ENCODE data around the gene FHIT.

The FHIT gene

DNA sequence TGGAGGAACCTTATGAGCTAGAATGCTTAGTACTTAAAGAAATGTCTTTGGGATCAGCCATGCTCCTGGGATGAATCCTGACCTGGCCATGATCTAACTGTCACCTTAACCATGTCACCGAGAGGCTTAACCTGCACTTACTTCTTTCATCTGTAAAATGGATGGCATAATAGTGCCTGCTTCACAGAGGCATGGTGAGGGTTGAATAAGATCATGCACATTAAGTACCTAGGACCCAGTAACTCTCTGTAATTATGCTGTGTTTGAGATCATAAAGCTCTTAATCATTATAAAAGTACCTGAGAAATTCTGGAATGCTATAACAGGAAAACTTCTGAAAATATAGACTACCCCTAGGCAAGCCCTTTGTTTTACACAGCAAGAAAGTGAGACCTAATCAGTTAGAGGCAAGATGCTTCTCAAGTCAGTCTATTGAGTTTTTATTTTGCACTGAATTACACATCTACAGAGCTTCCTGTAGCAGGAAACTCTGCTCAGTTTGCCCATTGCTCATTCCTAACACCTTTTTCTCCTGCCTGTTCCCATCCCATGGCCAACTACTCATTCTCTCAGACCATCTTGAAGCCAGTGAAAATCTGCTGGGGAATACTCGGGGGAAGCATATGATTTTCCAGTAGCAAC is 1185.9 kb downstream of the FHIT start:
- no peak for DNase-seq

DNA sequence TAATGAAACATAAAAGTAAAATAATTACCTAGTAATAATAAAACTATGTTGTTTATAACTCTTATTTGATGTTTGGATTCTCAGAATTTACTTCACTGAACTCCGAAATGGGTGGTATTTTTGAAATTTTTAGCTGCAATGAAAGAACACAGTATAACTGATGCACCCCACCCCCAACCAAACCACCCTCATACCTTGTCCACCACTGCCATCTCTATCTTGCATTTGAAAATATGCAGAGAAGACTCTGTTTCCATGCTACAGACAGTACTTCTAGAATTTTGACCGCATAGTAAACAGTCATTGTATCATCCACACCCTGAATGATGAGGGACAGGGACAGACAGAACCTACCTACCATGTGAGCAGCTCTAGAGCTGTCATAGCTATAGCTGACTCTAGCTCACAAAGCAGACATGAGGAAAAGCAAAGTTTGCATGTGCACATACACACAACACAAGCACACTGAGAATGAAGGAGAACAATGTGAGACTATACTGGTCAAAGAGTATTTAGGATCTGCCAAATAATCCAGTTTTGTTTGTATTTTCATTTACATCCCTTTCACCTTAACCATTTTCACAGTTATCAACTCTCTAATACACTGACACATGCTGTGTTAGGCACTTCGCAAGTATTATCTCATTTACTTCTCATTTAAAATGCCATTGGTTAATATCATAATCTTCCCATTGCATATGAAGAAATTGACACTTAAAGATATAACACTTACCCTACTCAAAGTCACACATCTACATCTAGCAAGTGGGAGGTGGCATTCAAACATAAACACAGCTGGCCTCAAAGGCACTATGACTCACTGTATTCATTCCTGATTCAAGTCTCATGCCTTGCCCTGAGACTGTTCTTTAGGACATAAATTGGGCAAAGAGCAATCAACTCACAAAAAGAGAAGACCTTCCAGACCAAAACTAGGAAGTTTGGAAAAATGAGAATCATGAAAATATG is 1186.8 kb downstream of the FHIT start:
- no peak for DNase-seq

DNA sequence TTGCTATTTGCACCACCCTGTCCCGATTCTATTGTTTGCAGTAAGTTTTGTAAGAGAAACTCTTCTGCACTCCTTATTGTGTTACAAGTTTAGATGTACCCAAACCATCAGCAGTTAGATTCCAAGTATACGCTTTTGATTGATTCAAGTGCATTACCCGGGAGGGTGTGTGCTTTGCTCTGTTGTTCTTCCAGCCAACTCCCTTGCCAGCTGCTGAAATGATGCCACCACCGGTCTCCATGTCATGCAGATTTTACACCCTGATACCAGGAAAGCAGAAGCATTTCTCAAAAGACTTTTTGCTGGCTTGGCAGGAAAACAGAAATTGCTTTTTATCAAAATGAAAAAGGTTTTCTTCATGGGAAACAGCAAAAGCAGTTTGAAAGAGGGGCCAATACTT is 1194.8 kb downstream of the FHIT start:
- DNase-seq = no peak

DNA sequence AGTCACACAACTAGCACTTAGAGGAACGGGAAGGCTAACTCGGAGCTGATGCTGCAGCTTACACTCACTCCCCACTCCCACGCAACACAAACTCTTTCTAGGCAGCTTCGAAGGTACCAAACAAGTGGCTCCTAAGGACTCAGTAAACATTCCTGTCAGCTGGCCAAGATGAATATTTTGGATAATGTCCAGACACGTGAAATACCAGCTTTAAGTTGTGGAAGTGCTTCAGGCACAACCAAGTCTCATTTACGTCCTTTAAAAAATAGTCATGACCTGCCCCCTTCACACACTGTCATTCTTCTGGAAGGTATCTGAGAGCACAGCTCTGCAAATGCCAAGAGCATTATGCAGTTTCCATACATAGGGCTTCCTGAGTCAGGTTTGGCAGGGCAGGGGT is 1195.5 kb downstream of the FHIT start:
- no peak for DNase-seq

DNA sequence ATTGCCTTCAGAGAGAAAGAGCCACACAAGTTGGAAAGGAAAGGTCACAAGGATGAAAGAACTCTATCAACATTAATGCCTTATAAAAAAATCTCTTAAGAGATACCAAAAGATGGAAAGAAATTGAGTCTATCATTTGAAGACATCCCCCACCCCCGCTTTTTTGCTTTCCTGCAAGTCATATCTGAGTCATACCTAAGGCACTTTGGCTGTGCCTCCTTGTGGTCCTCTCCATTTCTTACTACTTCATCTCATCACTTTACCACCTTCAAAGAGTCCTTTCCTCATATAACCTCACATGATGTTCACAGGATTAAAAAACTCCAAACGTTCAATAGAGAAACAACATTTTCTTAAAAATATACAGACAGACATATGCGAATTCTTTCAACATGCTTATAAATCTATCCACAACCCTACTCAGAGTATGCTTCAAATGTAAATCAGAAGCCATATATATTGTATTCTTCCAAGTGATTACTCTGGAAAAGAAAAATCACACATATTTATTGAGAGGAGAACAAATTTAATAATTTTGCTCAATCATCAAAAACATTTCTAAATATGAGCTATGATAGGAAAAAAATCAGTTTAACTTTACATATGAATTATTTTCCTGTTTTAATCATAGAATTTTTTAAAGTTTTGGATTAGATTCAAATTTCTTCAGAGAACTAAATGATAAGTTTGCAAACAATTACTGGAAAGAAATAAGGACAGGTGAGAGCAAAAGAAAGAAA is 1197.6 kb downstream of the FHIT start:
- DNase-seq = no peak

DNA sequence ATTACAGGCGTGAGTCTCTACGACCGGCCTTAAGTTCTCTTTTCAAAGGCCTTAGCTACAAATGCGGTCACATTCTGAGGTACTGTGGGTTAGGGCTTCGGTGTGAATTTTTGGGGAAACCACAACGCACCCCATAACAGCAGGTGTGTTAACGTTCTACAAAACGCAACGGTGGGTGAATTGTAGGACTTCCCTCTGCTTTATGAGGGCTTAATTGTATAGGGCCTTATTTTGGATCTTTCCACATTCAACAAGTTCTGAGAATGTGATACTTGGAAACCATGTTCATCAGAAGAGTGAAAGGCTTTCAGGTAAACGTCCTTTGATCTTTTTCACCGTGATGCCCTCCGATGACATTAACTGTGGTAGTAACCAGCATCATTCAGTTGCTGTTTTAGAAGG is 1202.8 kb downstream of the FHIT start:
- DNase-seq = no peak

DNA sequence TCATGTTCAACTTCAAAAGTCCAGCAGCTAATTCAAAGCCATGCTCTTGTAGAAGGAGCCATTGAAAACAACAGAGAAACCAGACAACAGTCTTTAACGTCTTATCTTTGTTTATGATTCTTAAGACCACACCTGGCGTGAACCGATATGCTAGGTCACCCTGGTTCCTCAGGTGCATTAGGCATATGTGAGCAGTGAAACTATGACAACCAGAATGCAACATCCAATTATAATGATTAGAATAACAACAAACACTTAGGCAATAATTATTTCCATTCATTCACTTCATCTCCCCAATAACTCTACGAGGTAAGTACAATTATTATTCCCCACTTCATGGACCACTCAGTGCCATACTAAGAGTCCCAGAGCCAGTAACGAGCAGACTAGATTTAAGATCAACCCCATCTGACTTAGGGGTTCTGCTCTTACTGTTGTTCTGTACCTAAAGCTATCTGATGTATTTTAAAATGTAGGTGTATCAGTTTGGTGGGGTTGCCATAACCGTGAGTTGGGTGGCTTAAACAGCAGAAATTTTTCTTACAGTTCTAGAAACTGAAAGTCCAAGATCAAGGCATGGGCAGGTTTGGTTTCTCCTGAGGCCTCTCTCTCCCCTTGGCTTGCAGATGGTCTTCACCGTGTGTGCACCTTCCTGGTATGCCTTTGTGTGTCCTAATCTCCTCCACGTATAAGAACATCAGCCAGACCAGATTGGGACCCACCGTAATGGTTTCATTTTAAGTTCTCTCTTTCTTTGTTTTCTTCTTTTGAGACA is 1203.6 kb downstream of the FHIT start:
- DNase-seq = no peak

DNA sequence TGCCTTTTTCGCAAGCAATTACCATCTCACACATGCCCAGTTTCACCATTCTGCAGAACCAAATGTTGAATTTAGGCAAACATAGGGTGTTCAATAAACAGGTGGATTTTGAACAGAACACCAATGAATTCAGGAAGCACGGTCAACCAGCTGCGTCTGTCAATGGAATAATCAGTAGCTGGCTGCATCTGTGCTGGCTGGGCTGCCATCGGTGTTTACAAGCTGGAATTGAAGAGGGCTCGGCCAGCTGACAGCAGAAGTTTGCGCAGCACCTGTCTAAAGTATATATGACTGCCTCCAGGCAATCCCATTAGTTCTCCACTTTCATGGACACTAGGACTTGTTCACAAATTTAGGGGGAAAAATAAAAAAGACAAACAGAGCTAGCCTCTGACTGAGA is 1205.0 kb downstream of the FHIT start:
- no peak for DNase-seq

DNA sequence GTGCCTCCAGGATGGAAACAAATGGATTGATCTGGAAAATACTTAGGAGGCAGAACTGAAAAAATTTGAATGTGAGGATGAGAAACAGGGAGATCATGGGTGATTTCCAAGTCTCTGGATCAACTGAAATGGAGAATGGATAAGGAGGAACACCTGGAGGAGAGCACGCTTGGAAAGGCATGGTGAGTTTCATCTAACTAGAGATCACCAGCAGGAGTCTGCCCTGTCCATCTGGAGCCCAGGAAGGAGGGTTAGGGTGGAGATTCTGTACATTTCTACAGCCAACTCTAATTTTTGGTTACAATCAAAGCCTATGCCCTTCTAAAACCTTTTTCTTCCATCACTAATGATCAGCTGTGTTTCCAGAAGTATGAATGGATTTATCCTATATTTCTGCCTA is 1205.6 kb downstream of the FHIT start:
- DNase-seq = no peak

DNA sequence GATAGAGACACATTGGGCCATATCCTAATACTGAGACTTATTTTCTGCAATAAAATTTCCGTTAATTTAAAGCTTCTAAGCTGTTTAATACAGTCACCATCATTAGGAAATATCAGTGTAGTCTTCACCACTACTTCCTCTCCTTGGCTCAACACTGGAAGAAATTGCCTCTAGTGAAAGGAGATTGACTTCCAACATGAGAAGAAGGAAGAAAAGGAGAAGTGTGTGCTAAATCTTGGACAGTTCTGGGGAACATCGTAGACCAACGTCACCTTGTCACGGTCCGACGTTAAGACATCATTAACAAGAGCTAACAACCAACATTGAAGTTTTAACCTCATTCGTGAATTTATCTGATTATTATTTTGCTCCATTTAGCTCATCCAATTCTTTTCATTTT is 1214.4 kb downstream of the FHIT start:
- no peak for DNase-seq

DNA sequence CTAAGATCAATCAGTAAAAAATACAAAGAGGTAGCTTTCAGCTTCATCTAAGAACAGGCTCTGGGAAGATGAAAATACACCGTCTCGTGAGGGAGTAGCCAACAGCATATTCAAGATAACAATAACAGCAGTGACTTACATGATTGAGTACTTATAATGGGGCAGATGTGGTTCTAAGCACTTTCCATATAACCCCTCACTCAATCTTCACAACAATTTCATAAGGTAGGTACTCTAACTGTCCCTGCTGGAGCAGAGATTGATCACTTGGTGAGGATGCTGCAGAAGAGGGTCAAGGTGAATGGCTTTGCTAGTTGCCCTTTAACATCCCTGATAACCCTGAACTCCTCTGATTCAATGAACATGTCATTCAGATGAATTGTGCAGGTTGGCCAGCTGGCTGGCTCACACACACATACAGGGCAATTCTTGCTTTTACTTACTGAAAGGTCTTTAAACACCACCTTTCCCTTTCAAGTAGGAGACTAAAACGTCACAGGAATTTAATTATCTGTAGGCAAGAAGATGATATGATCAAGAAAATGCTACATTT is 1217.3 kb downstream of the FHIT start:
- DNase-seq = no peak

DNA sequence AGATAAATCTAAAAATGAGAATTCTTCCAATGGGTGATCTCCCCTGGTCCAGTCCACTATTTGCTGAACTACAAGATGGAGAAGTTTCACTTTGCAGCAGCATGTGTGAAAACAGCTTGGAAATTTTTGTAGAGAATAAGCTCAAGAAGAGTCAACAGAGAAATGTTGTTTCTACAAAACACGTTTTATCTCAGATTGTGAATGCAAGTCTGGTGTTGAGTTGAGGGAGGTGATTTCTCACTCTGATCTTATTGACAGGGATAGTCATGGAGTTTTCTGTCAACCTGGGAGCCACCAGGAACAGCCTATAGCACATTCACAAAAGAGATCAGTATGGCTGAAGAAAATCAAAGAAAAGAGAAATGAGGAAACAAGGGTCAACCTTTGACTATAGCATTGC is 1220.3 kb downstream of the FHIT start:
- no peak for DNase-seq

DNA sequence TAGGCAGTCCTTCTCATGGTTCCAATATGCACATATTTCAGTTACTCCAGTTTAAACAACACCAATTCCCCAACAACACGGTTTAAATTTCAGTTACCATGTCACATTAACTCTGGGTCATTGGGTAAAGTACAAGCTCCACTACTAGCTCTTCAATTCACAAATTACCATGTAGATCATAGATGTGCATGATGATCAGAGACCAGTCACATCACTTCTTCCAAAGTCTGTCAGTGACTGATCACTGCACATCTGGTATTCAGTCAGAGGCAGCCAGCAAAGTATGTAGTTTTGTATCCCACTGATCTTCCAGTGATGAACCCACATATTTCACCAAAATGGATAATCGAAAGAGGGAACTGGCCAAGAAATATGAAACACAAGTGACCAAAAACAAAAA is 1223.0 kb downstream of the FHIT start:
- no peak for DNase-seq

DNA sequence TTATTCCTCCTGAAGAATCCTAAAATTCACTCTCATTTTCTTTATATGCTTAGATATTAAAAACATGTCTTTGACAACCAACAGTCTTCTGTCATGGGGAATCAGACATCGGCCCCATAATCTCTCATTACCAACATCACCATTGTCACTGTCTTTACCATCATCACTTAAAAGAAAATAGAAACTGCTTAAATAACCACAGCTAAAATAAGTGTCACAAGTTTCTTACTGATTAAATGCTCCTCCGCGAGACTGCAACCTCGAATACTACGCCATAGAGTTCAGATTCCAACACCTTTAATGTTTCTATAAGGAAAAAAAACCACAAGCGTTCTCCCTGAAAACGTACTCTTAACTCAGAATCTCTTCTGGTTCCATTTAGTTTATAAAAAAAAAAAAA is 1223.9 kb downstream of the FHIT start:
- no peak for DNase-seq

DNA sequence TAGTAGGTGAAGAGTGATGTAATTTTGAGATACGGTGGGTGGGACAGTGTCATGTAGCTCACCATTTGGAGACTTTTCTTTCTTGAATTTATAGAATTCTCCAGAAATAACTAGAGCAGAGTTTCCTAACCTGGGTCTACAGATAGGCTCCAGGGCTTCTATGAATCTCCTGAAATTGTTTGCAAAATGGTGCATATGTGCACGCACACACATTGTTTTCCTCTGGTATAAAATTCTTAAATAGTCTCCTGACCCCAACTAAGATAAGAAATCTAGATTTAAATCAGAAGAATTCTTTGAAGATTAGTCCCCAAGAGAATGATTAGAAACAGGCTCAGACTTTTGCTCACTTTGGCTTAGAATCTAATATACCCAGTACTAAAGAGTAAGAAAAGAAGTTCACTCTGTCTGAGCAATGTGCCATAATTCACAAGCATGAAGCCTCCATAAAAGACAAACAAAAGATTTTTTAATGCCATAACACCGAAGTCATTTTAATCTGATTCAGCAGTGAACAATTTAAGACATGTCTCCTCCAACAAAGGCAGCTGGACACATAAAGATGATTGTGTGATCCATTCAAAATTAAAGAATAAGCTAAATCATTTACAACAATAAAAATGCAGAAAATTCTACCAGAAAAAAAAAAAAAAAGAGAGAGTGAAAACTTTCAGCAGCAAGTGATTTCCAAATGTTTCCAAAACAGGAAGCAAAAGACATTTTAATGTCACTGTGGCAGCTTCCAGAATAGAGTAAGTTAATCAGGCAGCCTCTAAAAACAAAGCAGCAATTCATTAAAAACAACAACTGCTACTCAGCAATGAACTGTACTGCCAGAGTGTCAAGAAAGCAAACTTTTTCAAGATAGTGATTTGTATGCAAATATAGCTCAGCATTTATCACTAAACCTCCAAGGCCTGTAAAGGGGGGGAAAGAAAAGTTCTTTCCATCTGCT is 1225.9 kb downstream of the FHIT start:
- no peak for DNase-seq

DNA sequence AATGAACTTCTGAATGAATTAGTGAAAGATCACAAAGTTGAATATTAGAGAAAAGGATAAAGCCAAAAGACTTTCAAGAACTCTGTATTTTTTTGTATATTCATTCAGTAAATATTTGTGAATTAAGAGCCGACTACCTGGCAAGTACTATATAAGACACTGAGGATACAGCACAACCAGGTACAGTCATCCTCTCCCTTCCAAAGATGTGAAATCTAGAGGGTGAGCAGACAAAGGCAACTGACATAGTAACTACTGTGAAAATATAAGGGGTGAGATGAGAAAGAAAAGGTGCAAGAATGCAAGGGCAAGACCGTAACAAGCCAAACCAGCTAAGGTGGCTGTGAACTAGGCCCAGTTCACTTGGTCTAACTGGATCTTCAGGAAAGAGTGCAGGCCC is 1226.9 kb downstream of the FHIT start:
- no peak for DNase-seq

DNA sequence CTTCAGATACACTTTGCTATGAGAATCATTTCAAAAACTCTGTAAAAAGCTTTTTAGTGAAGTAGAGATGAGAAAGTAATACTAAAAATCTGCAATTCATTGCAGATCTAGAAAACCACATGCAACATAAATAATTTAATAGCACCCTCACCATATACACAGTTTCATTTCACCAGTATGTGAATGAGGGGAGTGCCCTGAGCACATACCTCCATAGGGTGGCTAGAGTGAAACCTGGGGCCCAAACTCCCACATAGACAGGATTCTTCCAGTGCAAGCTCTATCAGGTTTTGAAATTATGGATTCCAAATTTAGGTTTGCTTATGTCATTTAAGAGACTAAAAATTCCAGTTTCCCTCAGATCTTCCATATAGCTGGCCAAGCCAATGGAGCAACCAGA is 1228.1 kb downstream of the FHIT start:
- DNase-seq = no peak

DNA sequence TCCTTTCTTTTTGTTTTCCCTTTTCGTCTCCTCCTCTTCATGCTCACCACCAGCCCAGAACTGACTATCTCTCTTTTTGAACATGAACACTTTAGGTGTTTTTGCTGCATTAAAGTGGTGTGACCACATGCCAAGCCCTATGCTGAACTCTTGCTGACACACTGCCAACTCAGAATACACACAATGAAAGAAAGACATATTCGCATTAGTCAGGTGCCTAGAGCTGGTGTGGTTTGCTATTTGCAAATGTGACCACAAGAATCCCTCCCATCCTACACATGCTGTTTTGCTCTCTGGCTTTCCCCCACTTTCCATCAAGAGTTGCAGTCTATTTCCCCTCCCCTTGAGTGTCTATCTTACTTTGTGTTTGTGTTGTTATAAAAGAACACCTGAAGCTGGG is 1233.6 kb downstream of the FHIT start:
- DNase-seq = no peak

DNA sequence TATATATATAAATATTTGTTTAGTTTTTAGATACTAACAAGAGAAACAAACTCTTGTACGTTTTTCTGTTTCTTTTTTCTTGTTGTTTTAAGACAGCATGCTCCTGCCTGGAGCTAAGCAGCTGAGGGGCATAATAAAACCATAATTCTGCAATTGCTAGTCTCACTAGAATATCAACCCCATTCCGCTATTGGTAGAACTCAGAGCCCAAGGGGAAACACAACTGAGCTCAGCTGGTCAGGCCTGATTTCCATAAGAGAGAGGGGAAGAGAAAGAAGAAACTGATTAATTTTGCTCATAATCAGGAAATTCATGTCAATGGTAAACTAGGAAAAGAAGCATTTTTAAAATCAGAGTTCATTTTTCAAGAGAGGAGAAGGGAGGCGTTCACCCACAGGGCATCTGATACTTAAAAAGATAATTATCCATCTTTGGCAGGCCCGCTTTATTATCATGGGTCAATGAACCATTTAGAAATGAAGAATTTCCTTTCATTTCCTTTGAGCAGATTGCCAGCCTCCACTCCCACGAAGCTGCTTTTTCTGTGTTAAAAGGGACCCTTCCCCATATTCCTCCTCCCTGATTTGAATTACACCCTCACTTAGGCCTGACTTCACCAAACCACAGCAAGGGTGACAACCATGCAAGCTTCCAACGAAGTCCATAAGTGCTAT is 1236.1 kb downstream of the FHIT start:
- DNase-seq = no peak

DNA sequence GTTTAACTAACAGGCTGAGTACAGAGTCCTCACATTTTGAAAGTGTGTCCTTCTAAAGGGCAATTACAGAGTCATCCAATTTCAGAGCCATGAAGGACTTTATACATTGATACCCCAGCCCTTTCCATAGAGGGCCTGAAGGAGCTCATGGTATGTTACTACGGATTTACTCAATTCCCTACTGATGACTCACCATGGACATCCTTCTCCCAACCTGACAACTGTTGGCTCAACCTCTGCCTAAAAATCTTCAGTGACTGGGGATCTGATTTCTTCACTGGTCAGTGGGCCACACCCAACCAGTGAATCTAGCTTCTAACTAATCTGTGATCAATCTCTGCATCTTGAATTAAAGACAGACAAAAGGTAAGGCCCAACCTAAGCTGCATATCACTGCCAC is 1238.0 kb downstream of the FHIT start:
- no peak for DNase-seq

DNA sequence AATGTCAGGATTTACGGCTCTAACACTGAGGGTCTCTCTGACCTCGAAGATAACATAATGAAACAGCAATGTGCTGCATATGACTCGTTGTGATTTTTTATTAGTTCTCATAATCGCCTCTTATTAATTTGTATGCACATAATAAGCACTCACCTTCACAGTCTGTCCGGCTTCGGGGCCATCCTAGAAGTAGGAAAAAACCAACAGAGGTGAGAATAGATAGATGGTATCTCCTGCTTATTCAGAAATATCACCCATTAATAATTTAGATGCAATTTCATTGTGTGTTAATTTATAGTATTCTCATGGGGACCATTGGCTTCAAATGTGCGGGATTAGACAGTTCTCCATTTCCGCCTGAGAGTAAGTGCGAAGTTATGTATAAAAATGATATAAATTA is 1240.0 kb downstream of the FHIT start:
- DNase-seq = no peak

Data from NCI-H1694 (cell line).